GM23248 (cell line): Measurements from ENCODE around the gene ACSF2. TPM values are rescaled to one million over a fixed set of nuclear protein-coding genes. Genes with fewer than 3 reads are reported as not detected.

Experiments
- DNase-seq: peaks from one replicate; pipeline ENCODE4 v3.0.0-alpha.2; 2015
- H2AFZ ChIP-seq: fragments of 200-600 bp; sonication (generic); 2 replicates; pipeline ENCODE4 v1.6.1; 2016; ENCODE audit warnings: antibody characterized with exemption
- H3F3A ChIP-seq: fragments of 200-600 bp; sonication (generic); 2 replicates; pipeline ENCODE4 v1.6.1; 2016; ENCODE audit warnings: mild to moderate bottlenecking, antibody characterized with exemption, mixed run types; ENCODE audit not compliant: insufficient read depth
- H3K27ac ChIP-seq: fragments of 200-600 bp; sonication (generic); 2 replicates; pipeline ENCODE4 v1.5.1; 2016; ENCODE audit warnings: mild to moderate bottlenecking
- H3K27me3 ChIP-seq: fragments of 200-600 bp; sonication (generic); replicated peaks from 2 replicates; pipeline ENCODE4 v1.6.1; 2016; ENCODE audit warnings: mild to moderate bottlenecking; ENCODE audit not compliant: insufficient read depth
- H3K36me3 ChIP-seq: fragments of 200-600 bp; sonication (generic); 2 replicates; pipeline ENCODE4 v1.6.1; 2016; ENCODE audit warnings: low read depth, mild to moderate bottlenecking
- H3K4me1 ChIP-seq: fragments of 200-600 bp; sonication (generic); 2 replicates; pipeline ENCODE4 v1.6.1; 2016; ENCODE audit warnings: mild to moderate bottlenecking; ENCODE audit not compliant: insufficient read depth
- H3K4me2 ChIP-seq: fragments of 200-600 bp; sonication (generic); one replicate; pipeline ENCODE4 v1.6.1; 2016; ENCODE audit warnings: mild to moderate bottlenecking; ENCODE audit not compliant: unreplicated experiment
- H3K4me3 ChIP-seq: fragments of 200-600 bp; sonication (generic); 2 replicates; pipeline ENCODE4 v1.5.1; 2016; ENCODE audit warnings: mild to moderate bottlenecking
- H3K79me2 ChIP-seq: fragments of 200-600 bp; sonication (generic); 2 replicates; pipeline ENCODE4 v1.6.1; 2016; ENCODE audit warnings: mild to moderate bottlenecking; ENCODE audit not compliant: insufficient read depth
- H3K9ac ChIP-seq: fragments of 200-600 bp; sonication (generic); 2 replicates; pipeline ENCODE4 v1.6.1; 2016; ENCODE audit warnings: mild to moderate bottlenecking
- H3K9me2 ChIP-seq: fragments of 200-600 bp; sonication (generic); 2 replicates; pipeline ENCODE4 v1.6.1; 2016; ENCODE audit warnings: mixed run types, mild to moderate bottlenecking, moderate library complexity; ENCODE audit not compliant: insufficient read depth
- H3K9me3 ChIP-seq: fragments of 200-600 bp; sonication (generic); one replicate; pipeline ENCODE4 v1.6.1; 2017; ENCODE audit warnings: low read depth
- H4K20me1 ChIP-seq: fragments of 200-600 bp; sonication (generic); 2 replicates; pipeline ENCODE4 v1.6.0; 2016; ENCODE audit not compliant: insufficient read depth
- EZH2 ChIP-seq: fragments of 200-600 bp; sonication (generic); IDR thresholded peaks from 2 replicates; pipeline ENCODE4 v1.6.1; 2018; ENCODE audit warnings: antibody characterized with exemption, mild to moderate bottlenecking; ENCODE audit not compliant: insufficient read depth, poor library complexity, severe bottlenecking
- EZH2phosphoT487 ChIP-seq: fragments of 200-600 bp; sonication (generic); IDR thresholded peaks from 2 replicates; pipeline ENCODE4 v1.6.1; 2018; ENCODE audit warnings: antibody characterized with exemption, moderate library complexity, mild to moderate bottlenecking, low read depth; ENCODE audit not compliant: insufficient read depth
- WGBS, 2 experiments: methylation state at CpG; one replicate each; pipeline ENCODE4 v1.1.6; 2015 to 2017; ENCODE audit warnings: low lambda C conversion rate in 2 of 2, low coverage in 1 of 2; ENCODE audit errors: missing lambda C conversion rate in 2 of 2; 5-methylcytosine and 5-hydroxymethylcytosine counted together
- in situ Hi-C: fragments of 300-500 bp; cut with MboI; formaldehyde crosslinking; loops from 2 replicates; pipeline ENCODE4 v1.15.0; 2020
- polyA plus RNA-seq: library from polyadenylated mRNA; unstranded; fragments of >200 nt; fragmentation: Nextera tagmentation; extraction: Ambion mirVana; gene quantifications from 2 replicates; pipeline ENCODE4 v1.2.1, GENCODE V29; 2016
- total RNA-seq: library from RNA; depleted of rRNA; stranded (reverse); fragments of >200 nt; shearing (Covaris generic); gene quantifications from 2 replicates; pipeline ENCODE4 v1.2.3, GENCODE V29; 2014

The ACSF2 gene
- total and polyA plus RNA-seq, 2 experiments from 2014 or later: 3.7 to 8.6 TPM

GRCh38 chr17:50437409-50437808, 11.4 kb downstream of the ACSF2 start:
- H3K4me1 ChIP-seq: no peaks in the 10 kb centered on the region
- H3K9me2 ChIP-seq: no peaks in the 10 kb centered on the region
- TF ChIP-seq EZH2phosphoT487 (no peak), EZH2 (no peak)
- H3K4me3 ChIP-seq: no peak overlapping the region
- DNase-seq: no peak
- no peaks in the 10 kb centered on the region for H3K79me2 ChIP-seq
- no peaks in the 10 kb centered on the region for H3K36me3 ChIP-seq
- H3K27ac ChIP-seq: no peak overlapping the region
- H3K27me3 ChIP-seq: no peaks in the 10 kb centered on the region
- H2AFZ ChIP-seq: no peak overlapping the region
- 94 to 97% methylated on average over 4 of the region's 4 CpGs for WGBS, 2 experiments
- in situ Hi-C loops: no loop called here
- no peaks in the 10 kb centered on the region for H3F3A ChIP-seq
- no peaks in the 10 kb centered on the region for H4K20me1 ChIP-seq
- H3K9me3 ChIP-seq: no peaks in the 10 kb centered on the region
- no peak overlapping the region for H3K4me2 ChIP-seq
- no peak overlapping the region for H3K9ac ChIP-seq

- Histone ChIP-seq H3K4me2 (no peak overlapping the region), H3K9me3 (no peaks in the 10 kb centered on the region), H3K9ac (no peak overlapping the region), H4K20me1 (no peaks in the 10 kb centered on the region), H3K27ac (no peak overlapping the region), H3K9me2 (no peaks in the 10 kb centered on the region), H3K4me3 (no peak overlapping the region), H2AFZ (no peak overlapping the region), H3K27me3 (no peaks in the 10 kb centered on the region), H3K79me2 (no peaks in the 10 kb centered on the region), H3K4me1 (no peaks in the 10 kb centered on the region; the same call in 1 of the 2 replicates), H3K36me3 (no peaks in the 10 kb centered on the region), H3F3A (no peaks in the 10 kb centered on the region)
- in situ Hi-C loops: no loop called here
- no peak for DNase-seq
- WGBS, 2 experiments: 99 to 100% methylated on average over 4 of the region's 4 CpGs
- TF ChIP-seq EZH2 (no peak), EZH2phosphoT487 (no peak)
Measured at GRCh38 chr17:50439008-50439407, 13.0 kb downstream of the ACSF2 start.

- Histone ChIP-seq H3K4me3 (no peak overlapping the region), H3K79me2 (no peaks in the 10 kb centered on the region), H4K20me1 (no peaks in the 10 kb centered on the region), H3K9me3 (no peaks in the 10 kb centered on the region), H3K4me2 (no peak overlapping the region), H3K27me3 (no peaks in the 10 kb centered on the region), H3K9me2 (no peaks in the 10 kb centered on the region), H2AFZ (no peak overlapping the region), H3F3A (no peaks in the 10 kb centered on the region), H3K4me1 (no peaks in the 10 kb centered on the region; the same call in 1 of the 2 replicates), H3K27ac (no peak overlapping the region), H3K9ac (no peak overlapping the region), H3K36me3 (no peaks in the 10 kb centered on the region)
- no peak for TF ChIP-seq EZH2
- DNase-seq: no peak
- 80 to 81% methylated on average over 4 of the region's 4 CpGs for WGBS, 2 experiments
- in situ Hi-C loops: no loop called here
Measured at GRCh38 chr17:50440172-50440837, 14.3 kb downstream of the ACSF2 start.

DNA sequence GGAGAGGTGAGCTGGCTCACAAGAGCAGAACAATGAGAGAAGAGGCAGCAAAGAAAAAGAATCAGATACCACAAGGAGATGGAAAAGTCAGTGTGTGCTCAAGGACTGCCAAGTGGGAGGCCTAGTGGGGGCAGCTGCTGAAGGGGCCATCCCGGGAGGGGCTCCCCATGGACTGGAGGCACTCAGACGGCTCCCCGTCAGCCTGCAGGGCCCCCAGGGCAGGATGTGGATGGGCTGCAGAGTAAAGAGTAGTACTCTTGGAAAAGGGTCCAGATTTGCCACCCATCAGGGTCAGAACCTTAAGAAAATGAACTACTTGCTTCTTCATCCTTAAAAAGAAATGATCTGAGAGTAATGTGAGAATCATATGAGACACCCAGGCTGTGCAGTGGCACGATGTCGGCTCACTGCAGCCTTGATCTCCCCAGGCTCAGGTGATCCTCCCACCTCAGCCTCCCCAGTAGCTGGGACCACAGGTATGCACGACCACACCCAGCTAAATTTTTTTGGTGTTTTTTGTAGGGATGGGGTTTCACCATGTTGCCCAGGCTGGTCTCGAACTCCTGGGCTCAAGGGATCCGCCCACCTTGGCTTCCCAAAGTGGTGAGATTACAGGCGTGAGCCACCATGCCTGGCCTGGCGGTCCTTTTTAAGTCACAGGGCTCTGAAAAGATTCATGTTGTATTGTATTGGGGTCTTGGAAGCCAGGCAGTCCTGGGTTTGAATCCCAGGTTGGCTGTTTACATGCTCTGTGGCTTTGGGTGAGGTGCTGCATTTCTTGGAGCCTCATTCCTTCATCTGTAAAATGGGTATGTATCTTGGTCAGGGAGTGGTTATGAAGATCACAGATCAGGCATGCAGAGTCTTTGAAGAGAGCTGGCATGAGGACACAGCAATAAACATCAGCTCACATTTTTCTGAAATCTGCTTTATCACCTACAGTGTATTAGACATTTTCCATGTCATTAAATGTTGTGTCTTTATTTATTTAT, 15.1 kb downstream of the ACSF2 start:
- H3K4me1 ChIP-seq: no peaks in the 10 kb centered on the region; the same call in 1 of the 2 replicates
- H3K9me3 ChIP-seq: no peaks in the 10 kb centered on the region
- H2AFZ ChIP-seq: no peak overlapping the region
- no peak for TF ChIP-seq EZH2
- no peak for TF ChIP-seq EZH2phosphoT487
- no peaks in the 10 kb centered on the region for H3K36me3 ChIP-seq
- no peaks in the 10 kb centered on the region for H3F3A ChIP-seq
- no peaks in the 10 kb centered on the region for H4K20me1 ChIP-seq
- WGBS, 2 experiments: 86 to 90% methylated on average over 10 of the region's 10 CpGs
- no peaks in the 10 kb centered on the region for H3K79me2 ChIP-seq
- H3K9ac ChIP-seq: no peak overlapping the region
- H3K4me2 ChIP-seq: no peak overlapping the region
- no peaks in the 10 kb centered on the region for H3K9me2 ChIP-seq
- no peak for DNase-seq
- in situ Hi-C loops: no loop called here
- H3K4me3 ChIP-seq: no peak overlapping the region
- no peaks in the 10 kb centered on the region for H3K27me3 ChIP-seq
- no peak overlapping the region for H3K27ac ChIP-seq
